Effector memory CD8-positive, alpha-beta T cell (primary cell): Measurements from ENCODE around the gene PARP14.
"Not testable (repeated sequence)": the region's sequence is repeated elsewhere in the genome, so short reads cannot be mapped to it uniquely, and the experiment has no call there.

Source experiments
- ATAC-seq: fragments of 150-1000 bp; cut with Tn5 transposase; replicated peaks from 2 replicates; pipeline ENCODE4 v1.10.0; 2021; ENCODE audit warnings: mild to moderate bottlenecking, moderate library complexity
- DNase-seq, 3 experiments: peaks; one replicate each; pipeline ENCODE4 v3.0.0; 2021
- H3K27ac Mint-ChIP-seq, 2 donors: one replicate each; pipeline ENCODE4 v1.8.0; 2022; ENCODE audit warnings: mild to moderate bottlenecking in 2 of 2, mixed read lengths in 2 of 2, moderate library complexity in 2 of 2
- H3K27me3 Mint-ChIP-seq, 2 donors: one replicate each; pipeline ENCODE4 v1.8.0; 2022; ENCODE audit warnings: mixed read lengths in 2 of 2
- H3K36me3 Mint-ChIP-seq: one replicate; pipeline ENCODE4 v1.8.0; 2022; ENCODE audit warnings: mild to moderate bottlenecking, moderate library complexity, mixed read lengths; ENCODE audit not compliant: insufficient read depth
- H3K4me1 Mint-ChIP-seq, 2 donors: one replicate each; pipeline ENCODE4 v1.8.0; 2022; ENCODE audit warnings: low read depth in 2 of 2, mixed read lengths in 2 of 2
- H3K4me3 Mint-ChIP-seq, 2 donors: one replicate each; pipeline ENCODE4 v1.8.0; 2022; ENCODE audit warnings: mild to moderate bottlenecking in 2 of 2, mixed read lengths in 2 of 2, moderate library complexity in 2 of 2
- H3K9me3 Mint-ChIP-seq, 2 donors: one replicate each; pipeline ENCODE4 v1.8.0; 2022; ENCODE audit warnings: mixed read lengths in 2 of 2

Gene PARP14

DNA sequence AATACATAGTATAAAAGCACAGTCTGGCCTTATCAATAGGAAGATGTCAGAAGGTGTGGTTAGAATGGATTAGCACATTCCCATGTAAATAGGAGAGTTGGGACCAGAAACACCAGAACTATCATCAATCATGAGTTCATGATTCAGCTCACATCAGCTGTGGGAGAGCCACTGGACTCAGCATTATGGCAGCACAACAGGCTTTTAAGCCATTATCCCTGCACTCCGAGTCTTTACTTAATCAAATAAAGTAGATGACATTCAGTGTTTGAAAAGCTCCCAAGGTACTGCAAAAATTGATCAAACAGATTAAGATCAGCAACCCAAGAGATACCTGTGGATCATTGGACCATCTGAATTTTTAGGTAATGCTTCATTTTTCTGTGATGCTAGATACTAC, 24.7 kb downstream of the PARP14 start:
- no peaks in the 10 kb centered on the region for H3K27me3 Mint-ChIP-seq
- peaks cover 19 to 29% of the 10 kb centered on the region in 2 donors for H3K4me1 Mint-ChIP-seq
- ATAC-seq (no peak), DNase-seq (no peak)
- peaks cover 67% of the 10 kb centered on the region for H3K36me3 Mint-ChIP-seq
- H3K27ac Mint-ChIP-seq: peak overlapping the region in 1 of 2 donors; percentile 10
- H3K9me3 Mint-ChIP-seq: no peaks in the 10 kb centered on the region
- H3K4me3 Mint-ChIP-seq: no peak overlapping the region

DNA sequence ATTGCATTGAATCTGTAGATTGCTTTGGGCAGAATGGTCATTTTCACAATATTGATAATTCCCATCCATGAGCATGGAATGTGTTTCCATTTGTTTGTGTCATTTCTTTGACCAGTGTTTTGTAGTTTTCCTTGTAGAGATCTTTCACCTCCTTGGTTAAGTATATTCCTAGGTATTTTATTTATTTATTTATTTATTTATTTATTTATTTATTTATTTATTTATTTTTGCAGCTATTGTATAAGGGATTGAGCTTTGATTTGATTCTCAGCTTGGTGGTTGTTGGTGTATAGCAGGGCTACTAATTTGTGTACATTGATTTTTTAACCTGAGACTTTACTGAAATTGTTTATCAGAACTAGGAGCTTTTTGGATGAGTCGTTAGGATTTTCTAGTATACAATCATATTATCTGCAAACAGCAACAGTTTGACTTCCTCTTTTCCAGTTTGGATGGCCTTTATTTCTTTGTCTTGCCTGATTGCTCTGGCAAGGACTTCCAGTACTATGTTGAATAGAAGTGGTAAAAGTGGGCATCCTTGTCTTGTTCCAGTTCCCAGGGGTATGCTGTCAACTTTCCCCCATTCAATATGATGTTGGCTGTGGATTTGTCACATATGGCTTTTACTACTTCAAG, 30.1 kb downstream of the PARP14 start:
- not testable (repeated sequence) for DNase-seq, H3K9me3 Mint-ChIP-seq, ATAC-seq, H3K27me3 Mint-ChIP-seq, H3K4me3 Mint-ChIP-seq
- peaks cover 17 to 36% of the 10 kb centered on the region in 2 donors for H3K4me1 Mint-ChIP-seq
- H3K27ac Mint-ChIP-seq: peak overlapping the region; percentile 33 to 93
- peaks cover 71% of the 10 kb centered on the region for H3K36me3 Mint-ChIP-seq

DNA sequence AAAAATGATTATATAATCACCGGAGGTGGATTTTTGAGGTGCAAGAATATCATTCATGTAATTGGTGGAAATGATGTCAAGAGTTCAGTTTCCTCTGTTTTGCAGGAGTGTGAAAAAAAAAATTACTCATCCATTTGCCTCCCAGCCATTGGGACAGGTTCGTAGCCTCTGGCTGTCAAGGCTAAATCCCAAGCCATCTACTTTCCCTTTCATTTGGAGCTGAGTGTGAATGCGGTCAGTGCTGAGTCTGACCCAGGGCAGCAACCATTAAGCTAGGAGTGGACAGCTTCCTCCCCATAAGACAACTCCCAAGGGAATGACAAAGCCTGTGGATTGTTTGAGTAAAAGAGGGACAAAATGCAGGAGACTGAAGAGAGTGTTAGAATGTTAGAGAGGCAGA, 33.6 kb downstream of the PARP14 start:
- no peak overlapping the region for H3K27ac Mint-ChIP-seq
- peaks cover 16 to 23% of the 10 kb centered on the region in 2 donors for H3K4me1 Mint-ChIP-seq
- H3K9me3 Mint-ChIP-seq: no peaks in the 10 kb centered on the region
- ATAC-seq (no peak), DNase-seq (no peak)
- no peaks in the 10 kb centered on the region for H3K27me3 Mint-ChIP-seq
- peaks cover 66% of the 10 kb centered on the region for H3K36me3 Mint-ChIP-seq
- H3K4me3 Mint-ChIP-seq: no peak overlapping the region

DNA sequence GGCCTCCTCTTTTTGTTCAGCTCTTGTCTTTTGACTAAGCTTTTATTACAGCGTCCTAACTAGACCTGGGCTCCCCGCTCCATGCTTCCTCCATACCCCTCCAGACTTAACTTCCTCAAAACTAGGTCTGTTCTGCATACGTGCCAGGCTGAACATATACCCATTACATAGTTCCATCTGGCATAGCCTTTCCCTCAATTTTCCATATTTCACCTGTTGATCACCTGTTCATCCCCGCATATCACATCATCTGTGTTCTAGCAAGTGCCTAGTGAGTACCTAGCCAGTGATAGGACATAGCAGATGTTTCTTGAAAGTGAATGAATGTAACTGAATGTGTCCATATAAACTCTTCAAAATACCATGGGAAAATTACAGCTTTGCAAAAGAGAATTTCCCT, 36.0 kb downstream of the PARP14 start:
- Mint-ChIP-seq H3K27ac (peak overlapping the region; percentile 5 to 39), H3K27me3 (no peaks in the 10 kb centered on the region), H3K4me1 (peaks cover 3 to 4% of the 10 kb centered on the region in 2 donors), H3K4me3 (no peak overlapping the region), H3K9me3 (no peaks in the 10 kb centered on the region), H3K36me3 (peaks cover 81% of the 10 kb centered on the region)
- DNase-seq (no peak), ATAC-seq (no peak)

DNA sequence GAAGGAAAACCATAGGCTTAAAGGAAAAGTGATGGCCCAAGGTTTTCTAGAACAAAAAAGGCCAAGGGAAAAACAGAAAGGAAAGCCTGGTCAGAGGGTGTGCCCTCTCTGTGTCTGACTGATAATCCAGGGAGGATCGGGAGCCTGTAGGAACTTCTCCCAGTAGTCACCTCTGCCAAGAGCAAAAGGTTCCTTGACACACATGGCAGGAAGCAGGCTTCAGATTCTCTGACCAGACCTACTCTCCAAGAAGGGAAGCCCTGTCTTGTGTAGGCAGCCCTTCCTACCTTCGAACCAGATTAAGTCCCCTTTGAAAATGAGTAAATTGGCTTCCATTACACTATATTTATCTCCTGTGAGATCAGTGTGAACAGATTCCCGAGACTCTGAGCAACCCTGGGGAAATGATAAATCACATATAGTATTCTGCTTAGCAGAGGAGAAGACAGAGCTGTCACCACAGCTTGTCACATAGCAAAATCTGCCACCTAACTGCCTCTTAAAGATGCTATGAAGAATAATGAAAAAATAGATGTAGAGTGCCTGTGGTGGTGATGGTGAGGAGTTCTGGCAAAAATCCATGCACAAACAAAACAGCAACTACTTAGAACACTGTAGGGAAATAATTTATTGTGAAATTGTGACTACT, 38.8 kb downstream of the PARP14 start:
- peaks cover 66% of the 10 kb centered on the region for H3K36me3 Mint-ChIP-seq

DNA sequence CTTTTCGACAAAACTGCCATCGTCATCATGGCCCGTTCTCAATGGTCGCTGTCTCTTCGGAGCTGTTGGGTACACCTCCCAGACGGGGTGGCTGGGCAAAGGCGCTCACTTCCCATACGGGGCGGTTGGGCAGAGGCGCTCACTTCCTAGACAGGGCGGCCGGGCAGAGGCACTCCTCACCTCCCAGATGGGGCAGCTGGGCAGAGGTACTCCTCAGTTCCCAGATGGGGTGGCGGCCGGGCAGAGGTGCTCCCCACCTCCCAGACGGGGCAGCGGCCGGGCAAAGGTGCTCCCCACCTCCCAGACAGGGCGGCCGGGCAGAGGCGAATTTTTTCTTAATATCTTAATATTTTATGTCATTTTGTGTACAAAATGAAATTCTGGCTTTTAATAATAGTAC, 44.5 kb downstream of the PARP14 start:
- H3K36me3 Mint-ChIP-seq: peaks cover 34% of the 10 kb centered on the region
- ATAC-seq (no peak), DNase-seq (no peak)
- no peak overlapping the region for H3K27ac Mint-ChIP-seq
- no peaks in the 10 kb centered on the region for H3K27me3 Mint-ChIP-seq
- H3K9me3 Mint-ChIP-seq: no peaks in the 10 kb centered on the region
- peaks cover 0 to 4% of the 10 kb centered on the region in 2 donors for H3K4me1 Mint-ChIP-seq
- H3K4me3 Mint-ChIP-seq: no peak overlapping the region

More for the DNA sequence above, 38.8 kb downstream of the PARP14 start:
- H3K4me3 Mint-ChIP-seq: no peak overlapping the region
- H3K9me3 Mint-ChIP-seq: no peaks in the 10 kb centered on the region
- ATAC-seq: no peak
- H3K27me3 Mint-ChIP-seq: no peaks in the 10 kb centered on the region
- no peak overlapping the region for H3K27ac Mint-ChIP-seq
- no peak for DNase-seq
- no peaks in the 10 kb centered on the region for H3K4me1 Mint-ChIP-seq

DNA sequence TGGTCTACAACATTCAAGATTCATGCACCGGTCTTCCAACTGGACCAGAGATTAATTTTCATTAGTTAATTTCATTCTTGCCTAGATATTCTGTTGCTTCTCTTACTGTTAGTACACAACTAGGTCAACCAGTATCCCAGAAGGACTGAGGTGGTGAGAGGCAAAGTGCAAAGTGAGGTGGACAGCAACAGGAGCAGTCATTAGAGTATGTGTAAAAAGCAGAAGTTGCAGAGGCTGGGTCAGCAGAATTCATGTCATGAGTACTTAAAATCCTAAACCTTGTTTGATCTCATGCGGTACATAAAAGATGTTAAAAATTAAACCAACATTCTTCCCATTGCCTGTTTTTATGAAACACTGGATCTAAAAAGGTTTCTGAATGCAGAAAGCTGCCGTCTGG, 46.7 kb downstream of the PARP14 start:
- Mint-ChIP-seq H3K36me3 (peaks cover 20% of the 10 kb centered on the region), H3K4me3 (no peak overlapping the region), H3K4me1 (peaks cover 0 to 9% of the 10 kb centered on the region in 2 donors), H3K27ac (no peak overlapping the region), H3K9me3 (no peaks in the 10 kb centered on the region), H3K27me3 (no peaks in the 10 kb centered on the region)
- no peak for DNase-seq
- no peak for ATAC-seq

DNA sequence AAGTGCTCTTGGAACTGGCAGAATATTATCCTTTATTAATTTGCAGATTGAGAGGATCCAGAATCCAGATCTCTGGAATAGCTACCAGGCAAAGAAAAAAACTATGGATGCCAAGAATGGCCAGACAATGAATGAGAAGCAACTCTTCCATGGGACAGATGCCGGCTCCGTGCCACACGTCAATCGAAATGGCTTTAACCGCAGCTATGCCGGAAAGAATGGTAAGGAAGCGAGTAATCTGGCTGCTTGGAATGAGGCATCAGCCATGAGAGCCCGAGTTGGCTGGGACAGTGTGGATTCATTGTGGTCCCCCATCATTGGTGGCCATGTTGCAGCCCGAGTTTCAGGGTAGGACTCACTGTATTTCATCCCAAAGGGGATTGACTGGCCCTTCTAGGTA, 47.1 kb downstream of the PARP14 start:
- no peak overlapping the region for H3K27ac Mint-ChIP-seq
- DNase-seq: no peak
- H3K4me3 Mint-ChIP-seq: no peak overlapping the region
- peaks cover 0 to 9% of the 10 kb centered on the region in 2 donors for H3K4me1 Mint-ChIP-seq
- H3K36me3 Mint-ChIP-seq: peaks cover 20% of the 10 kb centered on the region
- no peaks in the 10 kb centered on the region for H3K9me3 Mint-ChIP-seq
- no peak for ATAC-seq
- no peaks in the 10 kb centered on the region for H3K27me3 Mint-ChIP-seq

DNA sequence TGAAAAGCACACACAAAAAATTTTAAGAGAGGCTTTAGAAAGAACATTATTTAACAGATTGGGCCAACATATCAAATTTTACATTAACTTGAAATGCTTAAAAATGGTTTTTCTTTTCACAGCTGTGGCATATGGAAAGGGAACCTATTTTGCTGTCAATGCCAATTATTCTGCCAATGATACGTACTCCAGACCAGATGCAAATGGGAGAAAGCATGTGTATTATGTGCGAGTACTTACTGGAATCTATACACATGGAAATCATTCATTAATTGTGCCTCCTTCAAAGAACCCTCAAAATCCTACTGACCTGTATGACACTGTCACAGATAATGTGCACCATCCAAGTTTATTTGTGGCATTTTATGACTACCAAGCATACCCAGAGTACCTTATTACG, 47.5 kb downstream of the PARP14 start:
- Mint-ChIP-seq H3K27me3 (no peaks in the 10 kb centered on the region), H3K9me3 (no peaks in the 10 kb centered on the region), H3K4me3 (no peak overlapping the region), H3K27ac (no peak overlapping the region), H3K36me3 (peaks cover 17% of the 10 kb centered on the region), H3K4me1 (peaks cover 0 to 9% of the 10 kb centered on the region in 2 donors)
- ATAC-seq: no peak
- no peak for DNase-seq

DNA sequence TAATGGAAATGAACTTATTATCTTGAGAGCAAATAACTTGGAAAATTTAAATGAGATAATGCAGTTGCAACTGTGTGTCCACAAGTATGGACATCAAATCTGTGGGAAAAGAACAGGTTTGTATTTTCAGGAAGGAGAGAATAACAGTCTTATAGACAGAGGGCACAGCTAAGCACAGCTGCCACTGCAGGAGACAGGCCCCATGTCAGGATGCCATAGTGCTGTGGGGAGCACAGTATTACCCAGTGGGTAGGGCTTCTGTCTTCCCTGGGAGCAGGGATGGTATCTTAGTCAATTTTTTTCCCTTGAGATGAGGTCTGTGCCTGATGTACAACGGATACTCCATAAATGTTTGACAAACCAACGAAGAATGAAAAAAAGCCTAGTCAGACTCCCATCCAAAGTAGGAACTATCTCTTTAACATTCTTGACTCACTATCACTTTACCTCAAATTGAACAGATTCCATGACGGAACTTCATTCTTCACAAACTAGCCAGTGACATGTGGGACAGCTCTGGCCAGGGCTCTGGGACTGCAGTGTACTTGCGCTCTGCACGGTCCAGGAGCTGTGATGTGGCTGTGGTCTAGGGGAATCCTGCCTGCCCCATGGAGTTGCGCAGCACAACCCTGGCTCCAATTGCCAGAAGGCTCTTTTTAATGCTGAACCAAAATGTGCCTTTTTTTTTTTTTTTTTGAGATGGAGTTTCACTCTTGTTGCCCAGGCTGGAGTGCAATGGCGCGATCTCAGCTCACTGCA, 48.3 kb downstream of the PARP14 start:
- Mint-ChIP-seq H3K9me3 (no peaks in the 10 kb centered on the region), H3K4me3 (no peak overlapping the region), H3K36me3 (peaks cover 12% of the 10 kb centered on the region), H3K4me1 (peaks cover 0 to 10% of the 10 kb centered on the region in 2 donors), H3K27ac (peak overlapping the region; percentile 55 to 68), H3K27me3 (no peaks in the 10 kb centered on the region)
- ATAC-seq (no peak), DNase-seq (no peak)

DNA sequence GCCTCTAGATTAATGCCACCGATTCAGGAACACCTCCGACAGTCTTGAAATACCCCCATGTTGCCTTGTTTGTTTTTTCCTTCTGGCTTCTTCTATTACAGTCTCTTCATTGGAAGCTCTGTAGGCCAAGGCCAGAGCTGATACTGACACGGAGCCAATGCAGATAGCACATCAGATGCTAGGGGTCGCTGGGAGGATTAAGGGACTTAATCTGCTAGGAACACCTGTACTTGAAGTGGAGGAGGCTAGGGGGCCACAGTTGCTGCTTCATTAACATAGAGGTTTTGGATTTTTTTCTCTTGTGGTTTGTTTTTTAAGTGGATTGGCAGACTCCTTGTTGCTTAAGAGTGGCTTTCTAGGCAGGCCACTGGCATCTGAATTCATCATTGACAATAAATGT, 49.6 kb downstream of the PARP14 start:
- H3K4me3 Mint-ChIP-seq: no peak overlapping the region
- ATAC-seq: no peak
- peaks cover 11% of the 10 kb centered on the region for H3K36me3 Mint-ChIP-seq
- no peak for DNase-seq
- peak overlapping the region; percentile 55 to 68 for H3K27ac Mint-ChIP-seq
- no peaks in the 10 kb centered on the region for H3K9me3 Mint-ChIP-seq
- H3K27me3 Mint-ChIP-seq: no peaks in the 10 kb centered on the region
- peaks cover 0 to 12% of the 10 kb centered on the region in 2 donors for H3K4me1 Mint-ChIP-seq

DNA sequence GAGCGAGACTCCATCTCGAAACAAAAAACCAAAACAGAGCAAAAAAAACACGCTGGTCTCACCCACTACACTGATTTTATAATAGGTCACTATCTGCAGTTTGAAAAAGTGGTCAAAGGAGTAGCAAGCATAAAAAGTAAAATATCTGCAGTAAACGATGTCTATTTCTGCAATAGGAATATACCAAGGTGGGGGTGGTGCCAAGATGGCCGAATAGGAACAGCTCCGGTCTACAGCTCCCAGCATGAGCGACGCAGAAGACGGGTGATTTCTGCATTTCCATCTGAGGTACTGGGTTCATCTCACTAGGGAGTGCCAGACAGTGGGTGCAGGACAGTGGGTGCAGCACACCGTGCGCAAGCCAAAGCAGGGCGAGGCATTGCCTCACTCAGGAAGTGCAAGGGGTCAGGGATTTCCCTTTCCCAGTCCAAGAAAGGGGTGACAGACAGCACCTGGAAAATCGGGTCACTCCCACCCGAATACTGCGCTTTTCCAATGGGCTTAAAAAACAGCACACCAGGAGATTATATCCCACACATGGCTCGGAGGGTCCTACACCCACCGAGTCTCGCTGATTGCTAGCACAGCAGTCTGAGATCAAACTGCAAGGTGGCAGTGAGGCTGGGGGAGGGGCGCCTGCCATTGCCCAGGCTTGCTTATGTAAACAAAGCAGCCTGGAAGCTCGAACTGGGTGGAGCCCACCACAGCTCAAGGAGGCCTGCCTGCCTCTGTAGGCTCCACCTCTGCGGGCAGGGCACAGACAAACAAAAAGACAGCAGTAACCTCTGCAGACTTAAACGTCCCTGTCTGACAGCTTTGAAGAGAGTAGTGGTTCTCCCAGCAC, 52.3 kb downstream of the PARP14 start:
- peaks cover 0 to 12% of the 10 kb centered on the region in 2 donors for H3K4me1 Mint-ChIP-seq
- H3K27me3 Mint-ChIP-seq, H3K4me3 Mint-ChIP-seq, ATAC-seq, H3K36me3 Mint-ChIP-seq, DNase-seq, H3K27ac Mint-ChIP-seq, H3K9me3 Mint-ChIP-seq: not testable (repeated sequence)

DNA sequence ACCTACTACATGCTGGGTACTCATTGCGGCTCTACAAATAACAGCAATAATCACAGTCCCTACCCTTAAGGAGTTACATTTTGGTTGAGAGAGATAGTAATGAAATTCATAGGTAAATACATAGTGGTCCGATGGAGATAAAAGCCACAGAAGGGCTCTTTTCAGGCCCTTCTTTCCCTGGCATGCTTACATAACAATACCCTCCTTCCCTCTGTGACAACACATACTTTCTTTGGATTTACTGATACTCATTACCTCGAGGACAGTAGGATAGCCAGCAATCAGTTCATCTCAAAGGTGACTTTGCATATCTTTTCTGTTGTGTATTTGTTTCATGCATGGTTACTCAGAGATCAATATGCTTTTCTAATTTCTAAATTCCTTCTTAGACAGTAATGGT, 58.5 kb downstream of the PARP14 start:
- ATAC-seq (no peak), DNase-seq (no peak)
- Mint-ChIP-seq H3K27me3 (no peaks in the 10 kb centered on the region), H3K9me3 (no peaks in the 10 kb centered on the region), H3K4me1 (no peaks in the 10 kb centered on the region), H3K4me3 (no peak overlapping the region), H3K36me3 (peaks cover 10% of the 10 kb centered on the region), H3K27ac (no peak overlapping the region)
